ENCODE measurements around the gene BCAP31.

Gene BCAP31

DNA sequence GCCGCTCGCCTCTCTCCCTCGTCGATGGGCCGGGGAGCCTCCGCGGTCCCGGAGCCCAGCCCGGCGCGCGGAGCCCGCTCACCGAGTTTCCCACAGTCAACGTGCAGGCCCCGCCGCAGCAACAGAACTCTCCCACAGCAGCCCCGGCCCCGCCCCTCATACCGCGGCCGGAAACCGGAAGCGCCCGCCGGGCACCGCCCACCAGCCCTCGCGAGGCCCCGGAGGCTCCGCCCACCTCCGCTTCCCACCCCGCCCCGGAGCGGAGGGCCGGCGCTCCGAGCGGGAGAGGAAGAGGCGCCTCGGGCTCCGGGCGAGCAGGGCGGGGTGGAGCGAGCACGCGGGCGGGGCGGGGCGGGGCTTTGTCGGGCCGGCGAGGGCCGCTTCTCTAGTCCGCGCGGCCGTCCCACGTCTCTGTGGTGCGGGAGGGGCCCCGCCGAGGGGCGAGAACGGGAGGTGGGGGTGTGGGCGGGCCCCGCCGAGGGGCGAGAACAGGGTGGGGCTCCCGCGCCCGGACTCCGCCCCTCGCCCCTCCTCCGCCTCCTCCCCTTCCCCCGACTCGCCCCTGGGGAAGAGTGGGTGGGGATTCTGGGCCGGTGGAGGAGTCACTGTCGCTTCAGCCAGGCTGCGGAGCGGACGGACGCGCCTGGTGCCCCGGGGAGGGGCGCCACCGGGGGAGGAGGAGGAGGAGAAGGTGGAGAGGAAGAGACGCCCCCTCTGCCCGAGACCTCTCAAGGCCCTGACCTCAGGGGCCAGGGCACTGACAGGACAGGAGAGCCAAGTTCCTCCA, at the start of gene BCAP31, which contains the start of gene ABCD1:
Gene BCAP31, minus strand, starts transcription at position 136 of the 787 bp plus-strand sequence. CDS start 1,143 bp downstream, outside the sequence.
Gene ABCD1, plus strand, starts transcription at position 605 of the 787 bp plus-strand sequence. CDS start 411 bp downstream, outside the sequence.
- DNase-seq (ENCODE audit: low read depth in 2 of 2): peak; percentile 67 to 73

DNA sequence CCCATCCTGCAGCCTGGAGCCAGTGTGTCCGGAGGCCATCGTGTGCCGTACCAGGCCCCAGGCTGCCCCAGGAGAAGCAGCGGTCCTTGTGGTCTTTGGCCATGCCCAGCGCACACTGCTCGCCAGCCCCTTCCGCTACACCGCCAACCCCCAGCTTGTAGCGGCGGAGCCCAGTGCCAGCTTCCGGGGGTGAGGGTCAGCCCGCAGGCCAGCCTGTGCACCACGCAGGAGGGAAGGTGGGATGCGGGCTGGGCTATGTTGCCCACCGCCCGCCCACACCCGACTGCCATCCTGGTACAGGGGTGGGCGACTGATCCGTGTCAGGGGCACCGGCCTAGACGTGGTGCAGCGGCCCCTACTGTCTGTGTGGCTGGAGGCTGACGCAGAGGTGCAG, 49.0 kb upstream of the BCAP31 start:
- DNase-seq (ENCODE audit: low read depth in 2 of 2): no peak

DNA sequence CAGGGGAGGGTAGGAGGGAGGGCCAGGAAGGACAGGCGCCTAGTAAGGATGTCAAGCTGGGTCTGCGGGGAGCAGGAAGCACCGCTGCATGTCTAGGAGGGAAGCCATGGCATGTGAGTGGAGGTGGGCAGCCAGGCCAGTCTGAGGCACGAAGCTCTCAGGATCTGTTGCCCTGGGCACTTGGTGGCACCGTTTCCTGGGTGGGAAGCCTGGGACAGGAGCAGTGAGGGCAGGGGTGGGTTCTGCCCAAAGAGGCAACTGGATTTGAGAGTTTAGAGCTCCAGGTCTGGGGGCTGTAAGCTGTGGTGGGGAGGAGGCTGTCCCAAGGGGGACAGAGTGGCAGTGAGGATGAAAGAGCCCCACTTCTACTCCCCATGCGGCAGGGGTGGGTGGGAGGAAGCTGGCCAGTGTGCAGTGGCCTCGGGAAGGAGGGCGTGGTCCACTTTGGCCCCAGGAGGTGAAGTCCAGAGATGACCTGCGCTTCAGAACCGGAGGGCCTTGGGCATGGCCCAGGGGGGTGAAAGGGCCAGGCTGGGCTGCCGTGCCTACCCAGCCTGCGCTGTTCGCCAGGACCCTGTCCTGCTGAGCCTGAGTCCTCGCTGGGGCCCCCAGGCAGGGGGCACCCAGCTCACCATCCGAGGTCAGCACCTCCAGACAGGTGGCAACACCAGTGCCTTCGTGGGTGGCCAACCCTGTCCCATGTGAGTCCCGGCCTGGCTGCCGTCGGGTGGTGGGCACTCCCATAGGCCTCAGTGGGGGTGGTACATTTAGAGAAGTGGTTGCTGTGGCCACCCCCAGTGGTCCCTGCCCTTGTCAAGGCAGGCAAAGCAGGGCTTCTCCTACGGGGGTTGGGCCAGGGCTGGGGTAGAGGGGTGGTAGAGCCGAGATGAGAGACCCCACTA, 48.4 kb upstream of the BCAP31 start:
- DNase-seq (ENCODE audit: low read depth in 2 of 2): no peak

DNA sequence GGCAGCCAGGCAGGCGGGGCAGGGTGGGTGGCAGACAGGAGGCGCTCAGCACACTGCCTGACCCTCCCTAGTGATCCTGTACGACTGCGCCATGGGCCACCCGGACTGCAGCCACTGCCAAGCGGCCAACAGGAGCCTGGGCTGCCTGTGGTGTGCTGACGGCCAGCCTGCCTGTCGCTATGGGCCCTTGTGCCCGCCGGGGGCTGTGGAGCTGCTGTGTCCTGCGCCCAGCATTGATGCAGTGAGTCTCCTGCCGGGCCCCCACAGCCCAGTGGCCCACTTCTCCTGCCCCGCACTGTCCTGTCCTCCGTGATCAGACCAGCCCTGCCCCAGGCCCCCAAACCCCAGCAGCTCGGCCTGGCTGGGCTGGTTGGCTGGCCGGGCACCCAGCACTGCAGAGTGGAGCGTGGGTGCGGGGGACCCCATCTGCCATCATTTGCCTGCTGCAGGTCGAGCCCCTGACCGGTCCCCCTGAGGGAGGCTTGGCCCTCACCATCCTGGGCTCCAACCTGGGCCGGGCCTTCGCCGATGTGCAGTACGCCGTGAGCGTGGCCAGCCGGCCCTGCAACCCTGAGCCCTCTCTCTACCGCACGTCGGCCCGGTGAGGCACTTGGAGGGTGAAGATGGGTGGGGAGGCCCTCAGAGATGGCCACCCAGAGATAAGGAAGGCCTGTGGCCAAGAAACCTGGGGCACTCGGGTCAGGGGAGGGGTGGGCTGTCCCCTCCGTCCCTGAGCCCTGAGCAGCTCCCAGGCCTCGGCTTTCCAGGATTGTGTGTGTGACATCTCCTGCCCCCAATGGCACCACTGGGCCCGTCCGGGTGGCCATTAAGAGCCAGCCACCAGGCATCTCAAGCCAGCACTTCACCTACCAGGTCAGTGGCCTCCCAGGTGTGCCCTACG, 47.5 kb upstream of the BCAP31 start:
- DNase-seq (ENCODE audit: low read depth in 2 of 2): no peak

DNA sequence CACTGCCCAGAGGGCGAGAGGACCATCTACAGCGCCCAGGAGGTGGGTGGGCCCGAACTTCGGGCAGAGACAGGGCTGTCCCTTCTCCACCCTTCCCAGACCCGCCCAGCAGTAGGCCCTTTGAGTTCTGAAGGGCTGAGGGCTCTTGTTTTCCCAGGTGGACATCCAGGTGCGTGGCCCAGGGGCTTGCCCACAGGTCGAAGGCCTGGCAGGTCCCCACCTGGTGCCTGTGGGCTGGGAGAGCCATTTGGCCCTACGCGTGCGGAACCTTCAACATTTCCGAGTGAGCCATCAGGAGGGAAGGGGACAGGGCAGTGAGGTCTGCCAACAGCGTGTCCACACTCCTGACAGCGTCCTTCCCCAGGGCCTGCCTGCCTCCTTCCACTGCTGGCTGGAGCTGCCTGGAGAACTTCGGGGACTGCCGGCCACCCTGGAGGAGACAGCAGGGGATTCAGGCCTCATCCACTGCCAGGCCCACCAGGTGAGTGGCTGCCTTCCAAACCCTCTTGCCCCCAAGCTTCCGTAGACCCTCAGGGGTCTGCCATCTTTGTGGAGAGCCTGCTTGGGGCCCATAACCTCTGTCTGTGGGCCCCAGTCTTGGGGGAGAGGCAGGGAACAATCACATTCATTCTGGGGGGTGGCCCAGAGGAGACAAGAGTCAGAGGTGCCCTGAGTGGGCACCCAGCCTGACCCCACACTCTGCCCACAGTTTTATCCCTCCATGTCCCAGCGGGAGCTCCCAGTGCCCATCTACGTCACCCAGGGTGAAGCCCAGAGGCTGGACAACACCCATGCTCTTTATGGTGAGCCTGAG, 46.6 kb upstream of the BCAP31 start:
- DNase-seq (ENCODE audit: low read depth in 2 of 2): no peak

DNA sequence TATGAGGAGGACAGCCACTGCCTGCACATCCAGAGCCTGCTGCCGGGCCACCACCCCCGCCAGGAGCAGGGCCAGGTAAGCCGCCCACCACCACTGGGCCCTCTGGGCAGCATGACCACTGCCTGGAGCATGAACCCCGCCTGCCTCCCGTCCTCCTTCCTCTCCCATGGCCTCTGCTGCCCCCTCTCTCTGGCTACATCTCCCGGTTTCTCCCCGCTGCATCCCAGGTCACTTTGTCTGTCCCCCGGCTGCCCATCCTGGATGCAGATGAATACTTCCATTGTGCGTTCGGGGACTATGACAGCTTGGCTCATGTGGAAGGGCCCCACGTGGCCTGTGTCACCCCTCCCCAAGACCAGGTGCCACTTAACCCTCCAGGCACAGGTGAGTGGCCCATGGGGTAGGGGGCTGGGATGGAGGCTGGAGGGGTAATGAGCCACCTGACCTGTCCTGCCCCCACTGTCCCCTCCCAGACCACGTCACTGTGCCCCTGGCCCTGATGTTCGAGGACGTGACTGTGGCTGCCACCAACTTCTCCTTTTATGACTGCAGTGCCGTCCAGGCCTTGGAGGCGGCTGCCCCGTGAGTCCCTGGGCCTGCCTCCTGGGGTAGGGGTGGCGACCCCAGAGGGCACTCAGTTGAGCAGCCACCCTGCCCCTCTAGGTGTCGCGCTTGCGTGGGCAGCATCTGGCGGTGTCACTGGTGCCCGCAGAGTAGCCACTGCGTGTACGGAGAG, 45.8 kb upstream of the BCAP31 start:
- no peak for DNase-seq (ENCODE audit: low read depth in 2 of 2)

DNA sequence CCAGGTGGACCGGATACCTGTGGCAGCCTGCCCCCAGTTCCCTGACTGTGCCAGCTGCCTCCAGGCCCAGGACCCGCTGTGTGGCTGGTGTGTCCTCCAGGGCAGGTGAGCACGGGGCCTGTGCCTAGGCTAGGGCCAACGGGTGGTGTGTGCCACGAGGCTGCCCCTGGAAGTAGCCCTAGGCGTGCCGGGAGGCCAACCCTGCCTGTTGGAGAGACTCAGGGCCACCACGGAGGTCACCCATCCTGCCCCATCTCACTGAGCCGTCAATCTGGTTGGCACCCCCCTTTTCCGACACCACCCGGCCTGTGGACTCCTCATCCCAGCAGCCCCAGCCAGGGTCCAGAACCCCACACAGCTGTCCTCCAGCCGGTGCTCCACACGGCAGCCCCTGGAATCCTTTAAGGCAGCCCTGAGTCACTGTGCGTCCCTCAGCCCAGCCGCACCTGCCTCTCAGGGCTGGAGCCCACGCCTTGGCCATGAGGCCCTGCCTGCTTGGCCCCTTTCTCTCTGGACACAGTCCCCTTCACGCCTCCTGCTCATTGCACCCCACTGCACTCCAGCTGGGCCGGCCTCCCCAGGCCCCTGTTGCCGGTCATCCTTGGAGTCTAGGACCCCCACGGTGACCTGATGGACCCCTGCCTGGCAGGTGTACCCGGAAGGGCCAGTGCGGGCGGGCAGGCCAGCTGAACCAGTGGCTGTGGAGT, 45.1 kb upstream of the BCAP31 start:
- DNase-seq (ENCODE audit: low read depth in 2 of 2): no peak

DNA sequence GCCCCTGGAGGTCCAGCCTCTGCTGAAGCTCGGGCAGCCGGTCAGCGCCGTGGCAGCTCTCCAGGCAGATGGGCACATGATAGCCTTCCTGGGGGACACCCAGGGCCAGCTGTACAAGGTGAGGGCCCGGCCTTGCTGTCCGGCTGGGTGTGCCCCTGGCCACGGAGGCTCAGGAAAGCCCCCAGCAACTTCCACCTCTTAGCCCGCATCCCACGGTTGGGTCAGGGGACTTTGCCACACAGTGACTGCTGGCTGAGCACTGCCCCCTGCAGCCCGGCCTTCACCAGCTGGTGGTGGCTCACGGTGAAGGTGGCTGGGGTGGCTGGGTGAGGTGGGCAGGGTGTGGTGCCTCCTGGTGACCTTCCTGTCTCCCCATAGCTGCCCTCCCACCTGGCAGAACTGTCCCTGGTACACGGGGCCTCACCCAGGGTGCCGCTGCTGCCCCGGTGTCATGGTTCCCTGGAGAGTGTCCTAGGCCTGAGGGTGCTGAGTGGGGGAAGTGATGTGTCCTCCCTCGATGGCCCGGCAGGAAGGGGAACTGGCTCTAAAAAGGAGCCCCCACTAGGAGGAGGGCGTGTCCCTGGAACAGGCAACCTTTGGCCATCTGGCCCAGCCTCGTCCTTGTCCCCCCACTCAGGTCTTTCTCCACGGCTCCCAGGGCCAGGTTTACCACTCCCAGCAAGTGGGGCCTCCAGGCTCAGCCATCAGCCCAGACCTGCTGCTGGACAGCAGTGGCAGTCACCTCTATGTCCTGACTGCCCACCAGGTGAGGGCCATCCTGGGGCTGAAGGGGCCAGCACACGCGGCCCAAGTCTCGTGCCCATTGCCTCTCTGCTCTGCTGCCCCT, 44.3 kb upstream of the BCAP31 start:
- DNase-seq (ENCODE audit: low read depth in 2 of 2): no peak

DNA sequence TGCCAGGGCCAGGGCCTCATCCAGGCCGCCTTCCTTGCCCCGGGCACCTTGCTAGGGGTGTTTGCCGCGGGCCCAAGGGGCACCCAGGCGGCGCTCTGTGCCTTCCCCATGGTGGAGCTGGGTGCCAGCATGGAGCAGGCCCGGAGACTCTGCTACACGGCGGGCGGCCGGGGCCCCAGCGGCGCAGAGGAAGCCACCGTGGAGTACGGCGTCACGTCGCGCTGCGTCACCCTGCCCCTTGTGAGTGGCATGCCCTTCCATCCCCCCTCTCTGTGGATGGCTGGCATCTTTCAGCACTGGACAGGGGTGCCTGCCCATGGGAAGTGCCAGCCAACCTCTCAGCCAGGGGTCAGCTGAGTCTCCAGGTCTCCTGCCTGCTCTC, 43.5 kb upstream of the BCAP31 start:
- DNase-seq (ENCODE audit: low read depth in 2 of 2): no peak

DNA sequence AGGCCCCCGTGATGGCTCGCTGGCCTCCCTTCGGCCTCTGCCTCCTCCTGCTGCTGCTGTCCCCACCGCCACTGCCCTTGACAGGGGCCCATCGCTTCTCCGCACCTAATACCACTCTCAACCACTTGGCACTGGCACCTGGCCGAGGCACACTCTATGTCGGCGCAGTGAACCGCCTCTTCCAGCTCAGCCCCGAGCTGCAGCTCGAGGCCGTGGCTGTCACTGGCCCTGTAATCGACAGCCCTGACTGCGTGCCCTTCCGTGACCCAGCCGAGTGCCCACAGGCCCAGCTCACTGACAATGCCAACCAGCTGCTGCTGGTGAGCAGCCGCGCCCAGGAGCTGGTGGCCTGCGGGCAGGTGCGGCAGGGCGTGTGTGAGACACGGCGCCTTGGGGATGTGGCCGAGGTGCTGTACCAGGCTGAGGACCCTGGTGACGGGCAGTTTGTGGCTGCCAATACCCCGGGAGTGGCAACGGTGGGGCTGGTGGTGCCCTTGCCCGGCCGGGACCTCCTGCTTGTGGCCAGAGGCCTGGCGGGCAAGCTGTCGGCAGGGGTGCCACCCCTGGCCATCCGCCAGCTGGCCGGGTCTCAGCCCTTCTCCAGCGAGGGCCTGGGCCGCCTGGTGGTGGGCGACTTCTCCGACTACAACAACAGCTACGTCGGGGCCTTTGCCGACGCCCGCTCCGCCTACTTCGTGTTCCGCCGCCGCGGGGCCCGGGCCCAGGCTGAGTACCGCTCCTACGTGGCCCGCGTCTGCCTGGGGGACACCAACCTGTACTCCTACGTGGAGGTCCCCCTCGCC, 42.9 kb upstream of the BCAP31 start:
- DNase-seq (ENCODE audit: low read depth in 2 of 2): no peak

DNA sequence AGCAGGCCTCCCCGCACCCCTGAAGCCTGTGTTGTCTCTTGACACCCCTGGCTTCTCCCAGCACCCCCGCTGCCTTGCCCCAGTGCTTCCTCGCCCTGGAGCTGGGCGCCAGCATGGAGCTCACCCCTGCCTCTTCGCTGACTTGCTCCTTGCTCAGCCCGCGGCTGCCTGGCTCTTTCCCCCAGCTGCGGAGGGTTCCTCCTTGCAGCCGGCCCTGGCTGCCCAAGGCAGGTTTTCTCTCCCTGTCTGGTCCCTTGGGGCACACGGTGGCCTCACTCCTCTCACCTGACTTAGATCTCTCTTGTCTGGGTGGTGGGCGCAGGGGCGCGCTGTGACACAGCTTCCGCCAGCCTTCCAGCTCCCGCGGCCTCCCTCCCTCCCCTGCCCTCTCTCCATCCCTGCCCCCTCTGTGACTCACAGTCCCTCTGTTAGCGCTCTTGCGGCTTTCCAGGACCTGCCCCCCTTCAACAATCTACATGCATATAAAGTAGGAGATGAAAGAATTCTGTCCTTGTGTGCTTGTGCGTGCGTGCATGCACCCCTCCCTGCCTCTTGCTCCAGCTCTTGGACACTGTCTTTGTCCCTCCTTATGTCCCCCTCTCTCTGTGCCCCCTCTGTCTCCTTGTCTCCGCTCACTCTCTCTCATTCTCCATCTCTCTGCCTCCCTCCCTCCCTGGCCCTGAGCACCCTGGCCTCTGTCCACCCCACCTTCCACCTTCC, 42.1 kb upstream of the BCAP31 start:
- DNase-seq (ENCODE audit: low read depth in 2 of 2): peak; percentile 24 to 43

DNA sequence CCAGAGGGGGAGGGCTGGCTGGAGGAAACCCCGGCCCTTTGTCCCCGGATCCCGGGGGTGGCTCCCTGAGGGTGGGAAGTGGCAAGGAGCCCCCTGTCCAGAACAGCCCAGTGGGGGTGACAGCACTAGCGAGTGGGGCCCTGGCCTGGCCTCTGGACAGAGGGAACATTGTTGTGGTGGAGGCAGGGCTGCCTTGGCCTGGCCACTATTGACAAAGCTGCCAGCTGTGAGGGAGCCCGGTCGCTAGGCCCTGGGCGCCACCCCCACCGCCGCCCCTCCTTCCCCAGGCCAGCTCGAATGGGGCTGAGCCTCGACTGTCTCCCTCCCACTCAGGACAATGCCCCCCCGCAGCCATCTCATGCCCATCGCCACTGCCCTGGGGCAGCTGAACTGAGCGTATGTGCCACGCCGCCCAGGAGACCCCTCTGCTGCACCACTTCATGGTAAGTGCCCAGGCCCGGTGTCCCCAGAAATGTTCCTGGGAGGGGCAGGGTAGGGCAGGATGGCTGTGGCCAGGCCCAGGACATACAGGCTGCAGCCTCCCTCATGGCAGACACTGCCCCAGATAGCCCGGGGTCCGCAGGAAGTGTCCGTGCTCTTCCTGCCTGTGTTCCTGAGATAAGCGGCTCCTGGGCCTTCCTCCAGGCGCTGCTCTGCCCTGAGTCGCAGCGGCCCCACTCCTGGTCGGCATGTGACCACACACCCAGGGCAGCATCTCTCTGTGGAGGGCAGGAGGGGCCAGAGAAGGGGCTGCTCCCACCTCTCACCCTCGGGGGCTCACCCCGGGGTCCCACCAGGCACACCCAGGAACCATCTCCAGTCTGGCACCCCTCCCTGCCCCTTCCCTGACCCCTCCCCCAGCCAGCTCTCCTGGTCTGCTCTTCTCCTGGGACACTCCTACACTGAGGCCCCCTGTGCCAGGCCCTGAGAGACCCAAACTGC, 41.2 kb upstream of the BCAP31 start:
- no peak for DNase-seq (ENCODE audit: low read depth in 2 of 2)

DNA sequence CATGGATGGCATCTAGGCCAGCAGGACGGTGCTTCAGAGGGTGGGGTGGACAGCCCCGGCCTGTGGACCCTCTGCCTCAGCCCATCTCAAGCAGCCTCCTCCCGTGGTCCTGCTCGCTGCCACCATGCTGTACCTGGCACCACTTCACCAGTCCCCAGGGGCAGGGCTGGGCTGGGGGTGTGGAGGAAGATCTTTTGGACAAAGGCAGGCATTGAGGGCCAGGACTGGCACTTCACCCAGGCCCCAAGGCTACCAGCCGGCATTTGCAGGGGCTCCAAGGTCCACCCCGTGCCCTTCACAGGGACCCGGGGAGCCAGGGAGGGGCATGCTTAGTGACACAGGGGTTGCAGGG, 40.6 kb upstream of the BCAP31 start:
- no peak for DNase-seq (ENCODE audit: low read depth in 2 of 2)

DNA sequence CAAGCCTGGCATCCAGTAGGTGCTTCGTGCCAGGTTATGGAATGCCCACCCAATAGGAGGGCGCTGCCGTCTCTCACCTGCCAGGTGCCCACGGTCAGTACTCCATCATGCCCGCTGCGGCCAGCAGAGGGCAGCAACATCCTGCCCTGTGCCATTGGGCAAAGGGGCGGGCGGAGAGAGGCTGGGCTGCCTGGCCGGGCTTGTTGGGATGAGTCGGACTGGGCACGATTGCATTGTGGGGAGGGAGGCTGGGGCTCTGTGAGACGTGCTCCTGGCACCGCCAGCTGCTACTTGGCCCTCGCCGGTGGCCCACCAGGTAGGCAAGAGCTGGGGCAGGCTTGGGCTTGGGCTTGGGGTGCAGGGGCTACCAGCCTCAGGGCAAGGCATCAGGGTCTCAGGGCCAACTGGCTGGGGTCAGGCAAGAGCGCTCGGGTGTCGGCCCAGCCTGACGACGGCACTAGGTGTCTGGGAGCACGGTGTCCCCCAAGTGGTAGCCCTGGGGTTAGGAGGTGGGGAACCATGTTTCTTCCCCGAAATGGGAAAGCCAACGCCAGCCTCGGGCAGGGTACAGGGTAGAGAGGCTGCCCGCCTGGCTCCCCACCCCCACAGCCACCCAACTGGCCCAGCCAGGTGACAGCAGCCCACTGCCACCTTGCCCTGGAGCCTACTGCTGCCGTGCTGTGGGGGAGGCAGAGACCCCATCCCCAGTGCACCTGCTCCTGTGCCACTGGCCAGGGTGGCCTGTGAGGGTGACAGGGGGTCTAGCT, 40.0 kb upstream of the BCAP31 start, which contains the start of gene PLXNB3:
Gene PLXNB3, plus strand, starts transcription at position 261 of the 767 bp plus-strand sequence. CDS start 1,287 bp downstream, outside the sequence.
- peak in 1 of 2 experiments; percentile 24 for DNase-seq (ENCODE audit: low read depth in 2 of 2)
